HepG2 (cell line): Measurements from ENCODE around the gene RAB34. TPM values are rescaled to one million over a fixed set of nuclear protein-coding genes. Genes with fewer than 3 reads are reported as not detected.

ENCODE experiments used
- AHR ChIP-seq: IDR thresholded peaks from 2 replicates; pipeline ENCODE4 v1.6.1; 2018; ENCODE audit warnings: missing genetic modification reagents, missing compliant biosample characterization
- ELF1 ChIP-seq: sonication (generic); formaldehyde crosslinking; IDR thresholded peaks from 2 replicates; pipeline ENCODE4 v1.4.0; 2020; ENCODE audit warnings: missing genetic modification reagents
- FOSL2 ChIP-seq: sonication (generic); formaldehyde crosslinking; IDR thresholded peaks from 2 replicates; pipeline ENCODE4 v1.4.0; 2020; ENCODE audit warnings: missing genetic modification reagents
- GPBP1L1 ChIP-seq: sonication (generic); formaldehyde crosslinking; IDR thresholded peaks from 2 replicates; pipeline ENCODE4 v1.5.0; 2020; ENCODE audit warnings: mild to moderate bottlenecking, missing genetic modification reagents
- HOXA7 ChIP-seq: sonication (generic); formaldehyde crosslinking; IDR thresholded peaks from 2 replicates; pipeline ENCODE4 v1.8.1; 2022; ENCODE audit warnings: mild to moderate bottlenecking, missing genetic modification reagents, moderate library complexity
- HOXA9 ChIP-seq: sonication (generic); formaldehyde crosslinking; IDR thresholded peaks from 2 replicates; pipeline ENCODE4 v1.8.1; 2022; ENCODE audit warnings: missing genetic modification reagents, mild to moderate bottlenecking, moderate library complexity, borderline replicate concordance
- JDP2 ChIP-seq: sonication (generic); formaldehyde crosslinking; IDR thresholded peaks from 2 replicates; pipeline ENCODE4 v1.8.1; 2022; ENCODE audit warnings: missing genetic modification reagents, borderline replicate concordance
- KDM5B ChIP-seq: sonication (generic); formaldehyde crosslinking; IDR thresholded peaks from 2 replicates; pipeline ENCODE4 v1.4.0; 2020; ENCODE audit warnings: missing genetic modification reagents, mild to moderate bottlenecking, borderline replicate concordance
- KLF6 ChIP-seq: IDR thresholded peaks from 2 replicates; pipeline ENCODE4 v1.8.0; 2016; ENCODE audit warnings: missing biosample characterization, missing genetic modification reagents
- SP140L ChIP-seq: sonication (generic); formaldehyde crosslinking; IDR thresholded peaks from 2 replicates; pipeline ENCODE4 v1.4.0; 2020; ENCODE audit warnings: missing genetic modification reagents, borderline replicate concordance
- THAP8 ChIP-seq: sonication (generic); formaldehyde crosslinking; IDR thresholded peaks from 2 replicates; pipeline ENCODE4 v1.5.1; 2020; ENCODE audit warnings: missing genetic modification reagents, mild to moderate bottlenecking, borderline replicate concordance
- ZC3H13 ChIP-seq: sonication (generic); formaldehyde crosslinking; IDR thresholded peaks from 2 replicates; pipeline ENCODE4 v1.8.1; 2023; ENCODE audit warnings: mild to moderate bottlenecking, missing genetic modification reagents, moderate library complexity
- ZFAT ChIP-seq: sonication (generic); formaldehyde crosslinking; conservative IDR thresholded peaks from 2 replicates; pipeline ENCODE4 v1.8.1; 2023; ENCODE audit warnings: missing genetic modification reagents, inconsistent platforms
- ZFY ChIP-seq: sonication (generic); formaldehyde crosslinking; IDR thresholded peaks from 2 replicates; pipeline ENCODE4 v1.4.0; 2020; ENCODE audit warnings: missing genetic modification reagents
- ZMAT5 ChIP-seq: sonication (generic); formaldehyde crosslinking; IDR thresholded peaks from 2 replicates; pipeline ENCODE4 v1.5.0; 2020; ENCODE audit warnings: mild to moderate bottlenecking, low read depth, missing genetic modification reagents, borderline replicate concordance
- ZNF282 ChIP-seq: fragments of 450-650 bp; IDR thresholded peaks from 2 replicates; pipeline ENCODE4 v1.6.1; 2018; ENCODE audit not compliant: partially characterized antibody
- ZNF3 ChIP-seq: IDR thresholded peaks from 2 replicates; pipeline ENCODE4 v1.7.0; 2017; ENCODE audit warnings: inconsistent platforms
- ZNF496 ChIP-seq: sonication (generic); formaldehyde crosslinking; IDR thresholded peaks from 2 replicates; pipeline ENCODE4 v1.8.1; 2023; ENCODE audit warnings: mild to moderate bottlenecking, moderate library complexity, missing genetic modification reagents; ENCODE audit not compliant: insufficient replicate concordance
- ZNF512 ChIP-seq: sonication (generic); formaldehyde crosslinking; IDR thresholded peaks from 2 replicates; pipeline ENCODE4 v1.4.0; 2020; ENCODE audit warnings: mild to moderate bottlenecking, missing genetic modification reagents
- ZNF766 ChIP-seq: sonication (generic); formaldehyde crosslinking; IDR thresholded peaks from 2 replicates; pipeline ENCODE4 v1.5.0; 2020; ENCODE audit warnings: missing genetic modification reagents, borderline replicate concordance
- polyA plus RNA-seq, 8 experiments: library from polyadenylated mRNA; depleted of rRNA in 3 of 8; stranded (reverse) in 7 of 8; unstranded in 1 of 8; fragments of >200 nt; fragmentation: Illumina TruSeq in 4 of 8; extraction: Trizol in 4 of 8; gene quantifications; 2 replicates each; pipeline versions ENCODE4 v1.2.1 to v1.2.3, GENCODE V29; 2011 to 2016; ENCODE audit warnings: low read depth in 4 of 8, missing spikeins in 1 of 8, mixed read lengths in 1 of 8; ENCODE audit not compliant: insufficient read depth in 1 of 8
- total RNA-seq, 5 experiments: library from RNA; depleted of rRNA; stranded (reverse); fragments of >200 nt; fragmentation: Illumina TruSeq; extraction: Trizol; gene quantifications; 2 replicates each; pipeline ENCODE4 v1.2.3, GENCODE V29; 2016; ENCODE audit warnings: low read depth in 1 of 5
- TF ChIP-seq, protein P1 (sequence below): sonication (generic); formaldehyde crosslinking; IDR thresholded peaks from 2 replicates; pipeline ENCODE4 v1.5.1; 2020; ENCODE audit warnings: missing genetic modification reagents, mild to moderate bottlenecking, borderline replicate concordance
- TF ChIP-seq, protein P2 (sequence below): fragments of 450-650 bp; IDR thresholded peaks from 2 replicates; pipeline ENCODE4 v1.6.1; 2017

Gene RAB34
- total and polyA plus RNA-seq, 2 of the 13 experiments (the other 11 are each of a cell fraction or from before 2014, with no cell fraction given): 0.49 TPM; not detected in 1

DNA sequence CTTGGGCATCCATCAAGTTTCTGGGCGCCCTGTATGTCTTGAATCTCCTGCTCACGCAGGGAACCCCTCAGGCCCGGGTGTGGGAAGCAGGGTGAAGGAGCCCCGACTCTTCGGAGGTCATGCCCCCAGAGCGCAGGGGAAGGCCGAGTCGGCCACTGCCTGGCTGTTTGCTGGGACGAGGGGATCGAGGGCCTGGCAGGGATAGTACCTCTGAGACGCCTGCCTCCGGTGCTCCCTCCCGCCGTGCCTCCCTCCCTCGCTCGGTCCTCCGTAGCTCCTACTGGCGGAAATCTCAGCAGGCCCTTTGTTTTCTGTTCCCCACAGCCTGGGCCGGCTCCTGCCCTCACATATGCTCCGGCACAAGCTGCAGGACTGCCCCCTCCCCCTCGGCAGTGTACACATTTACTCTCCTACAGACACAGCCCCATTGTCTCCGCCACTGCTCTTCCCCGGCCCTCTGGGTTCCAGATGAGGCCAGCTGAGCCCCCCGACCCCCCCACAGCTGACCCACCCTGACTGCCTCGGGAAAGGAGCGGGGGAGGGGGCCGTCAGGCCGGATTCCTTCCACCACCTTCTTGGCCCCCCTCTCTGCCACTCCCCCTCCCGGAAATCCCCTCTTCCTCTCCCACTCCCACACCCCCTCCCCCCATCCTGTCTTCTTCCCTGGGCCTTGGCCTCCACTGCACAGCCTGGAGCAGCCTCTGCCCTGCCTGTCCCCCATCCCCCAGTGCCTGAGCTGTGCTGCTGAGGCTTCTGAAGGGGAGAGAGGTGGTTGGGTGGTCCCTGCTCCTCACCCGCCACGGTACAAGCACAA lies 27.5 kb upstream of the RAB34 start (continued):
- no peak for TF ChIP-seq GPBP1L1 (CRISPR knock-in tag)
- TF ChIP-seq AHR (CRISPR knock-in tag): peak; percentile 54; the same call in 1 of the 2 replicates
- TF ChIP-seq SP140L (CRISPR knock-in tag): no peak
- TF ChIP-seq ZMAT5 (CRISPR knock-in tag): no peak
- TF ChIP-seq HOXA7 (CRISPR knock-in tag): no peak
- no peak for TF ChIP-seq ZNF496 (CRISPR knock-in tag)
- TF ChIP-seq ZFY (CRISPR knock-in tag): peak; percentile 68; the same call in 1 of the 2 replicates
- TF ChIP-seq ZFAT (CRISPR knock-in tag): no peak
- peak; percentile 45; the same call in 1 of the 2 replicates for TF ChIP-seq FOSL2 (CRISPR knock-in tag)
- no peak for TF ChIP-seq THAP8 (CRISPR knock-in tag)
- no peak for TF ChIP-seq ZNF512 (CRISPR knock-in tag)
- TF ChIP-seq ZNF282: no peak
- TF ChIP-seq HOXA9 (CRISPR knock-in tag): peak; percentile 68
- TF ChIP-seq ZNF3 (CRISPR knock-in tag): no peak
- TF ChIP-seq, protein P1, sequence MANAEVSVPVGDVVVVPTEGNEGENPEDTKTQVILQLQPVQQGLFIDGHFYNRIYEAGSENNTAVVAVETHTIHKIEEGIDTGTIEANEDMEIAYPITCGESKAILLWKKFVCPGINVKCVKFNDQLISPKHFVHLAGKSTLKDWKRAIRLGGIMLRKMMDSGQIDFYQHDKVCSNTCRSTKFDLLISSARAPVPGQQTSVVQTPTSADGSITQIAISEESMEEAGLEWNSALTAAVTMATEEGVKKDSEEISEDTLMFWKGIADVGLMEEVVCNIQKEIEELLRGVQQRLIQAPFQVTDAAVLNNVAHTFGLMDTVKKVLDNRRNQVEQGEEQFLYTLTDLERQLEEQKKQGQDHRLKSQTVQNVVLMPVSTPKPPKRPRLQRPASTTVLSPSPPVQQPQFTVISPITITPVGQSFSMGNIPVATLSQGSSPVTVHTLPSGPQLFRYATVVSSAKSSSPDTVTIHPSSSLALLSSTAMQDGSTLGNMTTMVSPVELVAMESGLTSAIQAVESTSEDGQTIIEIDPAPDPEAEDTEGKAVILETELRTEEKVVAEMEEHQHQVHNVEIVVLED (CRISPR knock-in tag): no peak
- no peak for TF ChIP-seq ZNF766 (CRISPR knock-in tag)
- peak; percentile 31; the same call in 1 of the 2 replicates for TF ChIP-seq ELF1 (CRISPR knock-in tag)
- no peak for TF ChIP-seq KDM5B (CRISPR knock-in tag)
- TF ChIP-seq, protein P2, sequence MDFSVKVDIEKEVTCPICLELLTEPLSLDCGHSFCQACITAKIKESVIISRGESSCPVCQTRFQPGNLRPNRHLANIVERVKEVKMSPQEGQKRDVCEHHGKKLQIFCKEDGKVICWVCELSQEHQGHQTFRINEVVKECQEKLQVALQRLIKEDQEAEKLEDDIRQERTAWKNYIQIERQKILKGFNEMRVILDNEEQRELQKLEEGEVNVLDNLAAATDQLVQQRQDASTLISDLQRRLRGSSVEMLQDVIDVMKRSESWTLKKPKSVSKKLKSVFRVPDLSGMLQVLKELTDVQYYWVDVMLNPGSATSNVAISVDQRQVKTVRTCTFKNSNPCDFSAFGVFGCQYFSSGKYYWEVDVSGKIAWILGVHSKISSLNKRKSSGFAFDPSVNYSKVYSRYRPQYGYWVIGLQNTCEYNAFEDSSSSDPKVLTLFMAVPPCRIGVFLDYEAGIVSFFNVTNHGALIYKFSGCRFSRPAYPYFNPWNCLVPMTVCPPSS: no peak
- TF ChIP-seq JDP2 (CRISPR knock-in tag): no peak
- peak; percentile 49 for TF ChIP-seq ZC3H13
- no peak for TF ChIP-seq KLF6 (CRISPR knock-in tag)
